Suprapubic skin (tissue), 4 donors: ENCODE measurements around the gene JAML. TPM values are rescaled to one million over a fixed set of nuclear protein-coding genes. Genes with fewer than 3 reads are reported as not detected.

ENCODE experiments used
- DNase-seq, 2 donors: peaks; one replicate each; pipeline ENCODE4 v3.0.0-alpha.2; 2019; ENCODE audit warnings: low spot score in 2 of 2
- H3K27ac ChIP-seq: fragments of 200-600 bp; sonication (generic); one replicate; pipeline ENCODE4 v1.5.1; 2019
- H3K27me3 ChIP-seq: fragments of 200-600 bp; sonication (generic); one replicate; pipeline ENCODE4 v1.5.1; 2019
- H3K36me3 ChIP-seq: fragments of 200-600 bp; sonication (generic); one replicate; pipeline ENCODE4 v1.5.1; 2019
- H3K4me1 ChIP-seq: fragments of 200-600 bp; sonication (generic); one replicate; pipeline ENCODE4 v1.5.1; 2019
- H3K4me3 ChIP-seq: fragments of 200-600 bp; sonication (generic); one replicate; pipeline ENCODE4 v1.5.1; 2019; ENCODE audit warnings: mild to moderate bottlenecking
- H3K9me3 ChIP-seq: fragments of 200-600 bp; sonication (generic); one replicate; pipeline ENCODE4 v1.5.1; 2019
- CTCF ChIP-seq, 2 donors: fragments of 200-600 bp in 1 of 2; fragments of 450-650 bp in 1 of 2; sonication (generic) in 1 of 2; IDR thresholded peaks; one replicate each; pipeline ENCODE4 v1.5.1; 2016 to 2019; ENCODE audit warnings: antibody characterized with exemption in 2 of 2, mild to moderate bottlenecking in 1 of 2, moderate library complexity in 1 of 2
- EP300 ChIP-seq: sonication (generic); formaldehyde crosslinking; IDR thresholded peaks from one replicate; pipeline ENCODE4 v1.6.1; 2017; ENCODE audit warnings: antibody characterized with exemption
- POLR2A ChIP-seq, 2 donors: fragments of 450-650 bp; IDR thresholded peaks; one replicate each; pipeline ENCODE4 v1.6.1; 2017; ENCODE audit warnings: antibody characterized with exemption in 2 of 2, mild to moderate bottlenecking in 2 of 2, moderate library complexity in 2 of 2
- POLR2AphosphoS5 ChIP-seq, 3 donors: sonication (generic); formaldehyde crosslinking; IDR thresholded peaks; one replicate each; pipeline ENCODE4 v1.6.1; 2017; ENCODE audit warnings: antibody characterized with exemption in 3 of 3
- WGBS: methylation state at CpG from one replicate; pipeline ENCODE4 v1.1.5; 2018; 5-methylcytosine and 5-hydroxymethylcytosine counted together
- total RNA-seq, 4 donors: library from RNA; depleted of rRNA; stranded (reverse); fragments of >200 nt; gene quantifications; one replicate each; pipeline ENCODE4 v1.1.0, GENCODE V29; 2016

The JAML gene
- total RNA-seq, 4 donors from 2014 or later = 1.1 to 4.9 (median 2.1) TPM; not detected in 1

DNA sequence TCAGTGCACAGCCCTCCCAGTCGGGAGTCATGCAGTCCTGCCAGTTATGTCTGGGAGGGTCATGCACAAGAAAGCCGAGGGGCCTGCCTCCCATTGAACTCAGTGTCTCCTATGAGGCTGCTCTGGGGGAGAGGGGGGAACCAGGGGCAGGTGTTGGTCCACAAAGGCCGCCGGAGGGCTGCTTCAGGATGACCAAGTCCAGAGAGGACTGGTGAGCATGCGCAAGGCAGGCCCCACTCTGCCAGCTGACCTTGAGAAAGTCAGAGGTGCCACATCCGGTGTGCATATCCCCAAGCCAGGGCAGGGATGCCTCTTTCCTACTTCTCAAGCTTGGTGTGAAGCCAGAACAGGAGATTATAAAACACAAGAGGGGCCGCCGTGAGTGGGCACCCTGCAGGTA lies 76.6 kb downstream of the JAML start:
- H3K9me3 ChIP-seq = no peaks in the 10 kb centered on the region
- H3K27ac ChIP-seq = no peak overlapping the region
- DNase-seq = no peak
- no peak overlapping the region for H3K4me3 ChIP-seq
- 58% methylated on average over 4 of the region's 8 CpGs for WGBS
- peaks cover 13% of the 10 kb centered on the region for H3K27me3 ChIP-seq
- peaks cover 33% of the 10 kb centered on the region for H3K4me1 ChIP-seq
- TF ChIP-seq CTCF (IDR thresholded peaks at IDR 0.05) (no peak), POLR2AphosphoS5 (IDR thresholded peaks at IDR 0.05) (no peak)
- no peaks in the 10 kb centered on the region for H3K36me3 ChIP-seq

DNA sequence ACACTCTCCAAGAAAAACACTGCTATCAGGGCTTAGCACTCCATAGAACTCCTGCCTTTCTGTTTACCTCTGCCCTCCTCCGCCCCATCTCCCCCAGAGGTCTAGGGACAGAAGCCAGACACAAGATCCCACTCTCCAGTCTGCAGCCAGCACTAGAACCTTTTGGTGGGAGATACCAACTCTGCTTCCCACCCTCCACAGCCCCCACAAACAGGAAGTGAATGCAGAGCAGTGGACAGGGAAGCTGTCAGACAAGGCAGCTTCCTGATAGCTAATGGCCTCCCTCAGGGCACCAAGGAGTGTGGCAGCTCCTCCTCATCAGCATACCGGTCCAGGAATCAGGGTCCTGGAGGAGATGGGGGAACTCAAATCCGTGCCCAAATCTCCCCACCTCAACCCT lies 77.3 kb downstream of the JAML start:
- Histone ChIP-seq H3K4me1 (peaks cover 30% of the 10 kb centered on the region), H3K27me3 (peaks cover 5% of the 10 kb centered on the region), H3K27ac (no peak overlapping the region), H3K4me3 (no peak overlapping the region), H3K9me3 (no peaks in the 10 kb centered on the region), H3K36me3 (no peaks in the 10 kb centered on the region)
- no peak for DNase-seq
- no peak for TF ChIP-seq POLR2AphosphoS5 (IDR thresholded peaks at IDR 0.05)
- 60% methylated on average over 3 of the region's 3 CpGs for WGBS

GRCh38 chr11:118146554-118146953 lies 78.3 kb downstream of the JAML start:
- TF ChIP-seq POLR2AphosphoS5 (IDR thresholded peaks at IDR 0.05) = no peak
- TF ChIP-seq CTCF (IDR thresholded peaks at IDR 0.05) = no peak
- no peak for TF ChIP-seq EP300
- TF ChIP-seq POLR2A (IDR thresholded peaks at IDR 0.05) = no peak
- WGBS = 83% methylated on average over 6 of the region's 6 CpGs
- no peaks in the 10 kb centered on the region for H3K9me3 ChIP-seq

GRCh38 chr11:118145285-118146227 lies 79.3 kb downstream of the JAML start:
- Histone ChIP-seq H3K4me1 (peaks cover 29% of the 10 kb centered on the region), H3K36me3 (no peaks in the 10 kb centered on the region), H3K27ac (no peak overlapping the region), H3K4me3 (peak overlapping the region; percentile 57), H3K9me3 (no peaks in the 10 kb centered on the region), H3K27me3 (peaks cover 10% of the 10 kb centered on the region)
- 2% methylated on average over 60 of the region's 78 CpGs for WGBS
- DNase-seq = peak; percentile 92 to 93
- no peak for TF ChIP-seq EP300
- peak; percentile 85 to 90 for TF ChIP-seq CTCF (IDR thresholded peaks at IDR 0.05)
- TF ChIP-seq POLR2AphosphoS5 (IDR thresholded peaks at IDR 0.05) = peak in 2 of 3 donors; percentile 31 to 48
- TF ChIP-seq POLR2A (IDR thresholded peaks at IDR 0.05) = no peak

More at GRCh38 chr11:118146554-118146953, 78.3 kb downstream of the JAML start:
- Histone ChIP-seq H3K36me3 (no peaks in the 10 kb centered on the region), H3K27me3 (peaks cover 3% of the 10 kb centered on the region), H3K27ac (no peak overlapping the region), H3K4me3 (no peak overlapping the region), H3K4me1 (peaks cover 29% of the 10 kb centered on the region)
- no peak for DNase-seq

GRCh38 chr11:118144301-118145268 lies 80.2 kb downstream of the JAML start:
- DNase-seq = peak in 1 of 2 donors; percentile 54
- Histone ChIP-seq H3K27me3 (peaks cover 14% of the 10 kb centered on the region), H3K27ac (no peak overlapping the region), H3K4me3 (no peak overlapping the region), H3K9me3 (no peaks in the 10 kb centered on the region), H3K4me1 (peaks cover 29% of the 10 kb centered on the region), H3K36me3 (no peaks in the 10 kb centered on the region)
- no peak for TF ChIP-seq POLR2A (IDR thresholded peaks at IDR 0.05)
- TF ChIP-seq POLR2AphosphoS5 (IDR thresholded peaks at IDR 0.05) = no peak
- TF ChIP-seq EP300 = no peak
- TF ChIP-seq CTCF (IDR thresholded peaks at IDR 0.05) = no peak
- 53% methylated on average over 20 of the region's 20 CpGs for WGBS

Other genes with a start within 250 kb of the JAML start
- gene IL10RA, start 238.6 kb downstream of the JAML start, total RNA-seq = 1 to 10 TPM; 2.9 to 7.2 (median 4.4) TPM
- gene TMPRSS4, start 147.9 kb downstream of the JAML start, total RNA-seq = 10 to 100 TPM in 1 of 4 donors, 1 to 10 TPM in 3; 1.6 to 17.0 (median 2.4) TPM
- gene SMIM35, start 138.0 kb downstream of the JAML start, total RNA-seq = not detected
- gene SCN4B, start 72.2 kb downstream of the JAML start, total RNA-seq = 1 to 10 TPM; 1.5 to 1.8 (median 1.5) TPM
- gene SCN2B, start 48.4 kb downstream of the JAML start, total RNA-seq = under 1 TPM in 2 of 4 donors, not detected in 2; 0.08 to 0.21 TPM
- 10 to 100 TPM; 23.9 to 87.2 (median 56.1) TPM for gene MPZL3, start 27.4 kb upstream of the JAML start, total RNA-seq
- 100 to 1,000 TPM in 1 of 4 donors, 10 to 100 TPM in 3; 54.5 to 111 (median 56.7) TPM for gene MPZL2, start 39.3 kb upstream of the JAML start, total RNA-seq
- gene CD3E, start 79.7 kb upstream of the JAML start, total RNA-seq = 1 to 10 TPM in 1 of 4 donors, under 1 TPM in 2, not detected in 1; 0.55 to 3.3 (median 0.79) TPM
- 1 to 10 TPM in 2 of 4 donors, not detected in 2; 1.8 to 4.4 TPM for gene CD3D, start 117.7 kb upstream of the JAML start, total RNA-seq
- gene CD3G, start 119.3 kb upstream of the JAML start, total RNA-seq = 1 to 10 TPM in 1 of 4 donors, under 1 TPM in 1, not detected in 2; 0.73 to 1.2 TPM
- gene UBE4A, start 134.6 kb upstream of the JAML start, total RNA-seq = 10 to 100 TPM; 37.0 to 81.8 (median 50.4) TPM
- 10 to 100 TPM; 26.6 to 70.0 (median 49.7) TPM for gene ATP5MG, start 176.6 kb upstream of the JAML start, total RNA-seq
- gene KMT2A, start 211.5 kb upstream of the JAML start, total RNA-seq = 100 to 1,000 TPM in 1 of 4 donors, 10 to 100 TPM in 3; 61.8 to 150 (median 80.1) TPM